GM19324 (cell line): ENCODE results near the gene BICD1.
"Not testable (repeated sequence)": the region's sequence is repeated elsewhere in the genome, so short reads cannot be mapped to it uniquely, and the experiment has no call there.

Experiments
- ATAC-seq: cut with Tn5 transposase; IDR thresholded peaks from one replicate; pipeline ENCODE4 v1.9.1; 2021; ENCODE audit warnings: mild to moderate bottlenecking, moderate library complexity; ENCODE audit not compliant: unreplicated experiment, low FRiP score

The BICD1 gene

GRCh38 chr12:32181498-32182175 lies 75.0 kb downstream of the BICD1 start:
- ATAC-seq: no peak

DNA sequence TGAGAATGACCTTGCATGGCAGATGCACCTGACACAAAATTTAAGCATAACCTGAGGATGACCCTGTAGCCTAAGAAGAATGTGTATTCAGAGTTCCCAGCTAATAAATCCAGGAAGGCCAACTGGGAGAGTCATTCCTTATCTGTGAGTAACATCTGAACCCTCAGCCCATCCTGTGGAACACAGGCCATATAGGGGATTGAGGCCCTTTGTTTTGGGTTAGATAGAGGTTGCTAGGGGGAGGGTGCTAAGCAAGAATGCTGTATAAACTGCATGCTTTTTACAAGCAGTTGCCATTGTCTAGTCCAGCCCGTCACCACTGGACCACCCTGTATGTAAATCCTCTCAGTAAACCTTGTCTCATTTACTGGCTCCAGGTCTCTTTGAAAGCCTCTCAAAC lies 77.0 kb downstream of the BICD1 start:
- no peak for ATAC-seq

GRCh38 chr12:32187127-32187526 lies 80.5 kb downstream of the BICD1 start:
- not testable (repeated sequence) for ATAC-seq

DNA sequence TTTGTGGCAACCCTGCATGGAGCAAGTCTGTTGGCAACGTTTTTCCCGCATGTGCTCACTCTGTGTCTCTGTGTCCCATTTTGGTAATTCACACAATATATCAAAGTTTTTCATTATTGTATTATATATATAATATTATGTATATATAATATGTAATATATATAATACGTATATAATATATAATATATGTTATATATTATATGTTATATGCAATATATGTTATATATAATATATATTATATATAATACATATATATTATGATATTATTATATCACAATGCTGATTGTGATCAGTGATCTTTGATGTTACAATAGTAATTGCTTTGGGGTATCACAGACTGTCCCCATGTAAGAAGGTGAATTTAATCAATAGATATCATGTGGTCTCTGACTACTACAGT lies 84.8 kb downstream of the BICD1 start:
- no peak for ATAC-seq

GRCh38 chr12:32196250-32197198 lies 89.9 kb downstream of the BICD1 start:
- no peak for ATAC-seq

DNA sequence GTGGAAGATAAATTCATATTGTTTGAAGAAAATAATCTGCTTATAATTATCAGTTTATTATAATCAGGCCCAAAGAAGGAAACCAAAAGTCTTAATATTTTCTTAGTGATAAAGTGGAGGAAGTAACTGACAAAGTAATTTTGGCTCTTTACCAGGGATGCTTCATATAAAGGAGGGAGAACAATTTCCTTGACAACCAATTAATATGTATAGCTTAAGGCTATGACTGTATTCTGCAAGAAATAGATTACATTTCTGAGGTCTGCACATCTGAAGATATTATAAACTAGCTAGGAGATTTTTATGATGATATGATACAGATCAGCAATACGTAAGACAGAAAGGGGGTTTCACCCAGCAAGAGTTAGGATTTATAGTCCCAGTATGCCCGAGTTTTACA lies 90.8 kb downstream of the BICD1 start:
- no peak for ATAC-seq

- no peak for ATAC-seq
Measured at GRCh38 chr12:32198555-32198954, 91.9 kb downstream of the BICD1 start.

- ATAC-seq: no peak
Measured at GRCh38 chr12:32201096-32201495, 94.4 kb downstream of the BICD1 start.

DNA sequence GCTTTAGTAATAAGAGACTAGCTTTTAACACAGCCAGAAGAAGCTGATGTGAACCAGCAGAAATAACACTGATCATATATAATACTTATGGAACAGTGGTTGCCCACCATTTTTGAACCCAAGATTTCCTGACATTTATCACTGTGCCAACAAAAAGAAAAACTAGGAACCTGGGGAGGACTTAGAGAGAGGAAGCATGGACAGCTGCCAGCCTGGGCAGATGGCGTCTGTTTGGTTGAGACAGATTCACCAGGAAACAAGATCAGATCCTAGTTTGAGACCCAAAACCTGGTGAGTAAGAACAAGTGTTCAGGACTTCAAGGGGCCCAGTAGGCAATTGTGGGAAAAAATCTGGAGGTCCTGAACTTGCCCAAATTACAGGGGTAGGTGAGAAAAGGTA lies 95.3 kb downstream of the BICD1 start:
- ATAC-seq: no peak

GRCh38 chr12:32205731-32206130 lies 99.1 kb downstream of the BICD1 start:
- no peak for ATAC-seq

- no peak for ATAC-seq
Measured at GRCh38 chr12:32208355-32208754, 101.7 kb downstream of the BICD1 start.

DNA sequence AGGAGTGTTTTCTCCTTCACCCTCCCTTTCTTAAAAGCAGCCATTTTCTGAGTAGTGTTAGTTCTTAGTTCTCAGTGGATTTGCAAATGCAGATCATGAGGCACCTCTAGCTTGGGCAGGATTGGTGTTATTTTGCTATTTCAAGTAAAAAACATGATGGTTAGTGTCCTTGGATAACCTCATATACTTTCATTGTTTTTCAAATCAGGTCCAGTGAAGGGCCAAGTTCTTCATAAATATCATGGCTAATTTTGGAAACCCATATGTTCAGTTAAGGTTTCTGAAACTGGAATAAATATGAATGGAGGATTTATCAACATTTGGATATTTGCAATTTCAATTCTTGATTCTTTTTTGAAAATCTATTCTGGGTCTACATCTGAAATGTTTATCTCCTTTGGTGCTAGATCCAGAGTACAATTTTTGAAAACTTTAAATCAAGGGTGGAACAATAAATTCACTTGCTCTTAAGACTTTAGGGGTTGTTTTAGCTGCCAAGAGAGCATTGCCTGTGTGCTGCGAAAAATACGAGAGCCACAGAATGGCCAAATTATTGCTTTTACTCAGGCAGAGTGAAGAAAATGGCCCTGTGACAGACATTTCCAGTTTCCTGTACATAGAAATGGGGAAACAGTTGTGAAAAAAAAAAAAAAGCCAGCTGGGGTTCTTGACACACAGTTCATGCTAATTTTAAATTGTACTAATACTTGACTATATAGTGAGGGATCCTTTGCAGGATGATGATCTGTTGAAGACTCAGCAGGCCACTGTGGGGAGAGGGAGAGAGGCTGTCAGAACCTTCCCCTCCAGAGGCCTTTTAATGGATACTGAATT lies 104.6 kb downstream of the BICD1 start:
- ATAC-seq: no peak

DNA sequence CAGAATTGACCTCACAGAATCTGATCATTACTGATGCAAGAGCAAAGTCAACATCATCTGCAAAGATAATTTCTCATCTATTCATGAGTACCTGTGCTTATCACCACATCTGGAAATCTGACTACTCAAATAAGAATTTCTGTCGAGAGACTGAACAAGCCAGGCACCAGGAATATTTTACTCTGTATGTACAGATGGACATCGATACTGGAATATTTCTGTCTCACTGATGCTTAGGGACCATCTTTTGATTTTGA lies 105.2 kb downstream of the BICD1 start:
- no peak for ATAC-seq

DNA sequence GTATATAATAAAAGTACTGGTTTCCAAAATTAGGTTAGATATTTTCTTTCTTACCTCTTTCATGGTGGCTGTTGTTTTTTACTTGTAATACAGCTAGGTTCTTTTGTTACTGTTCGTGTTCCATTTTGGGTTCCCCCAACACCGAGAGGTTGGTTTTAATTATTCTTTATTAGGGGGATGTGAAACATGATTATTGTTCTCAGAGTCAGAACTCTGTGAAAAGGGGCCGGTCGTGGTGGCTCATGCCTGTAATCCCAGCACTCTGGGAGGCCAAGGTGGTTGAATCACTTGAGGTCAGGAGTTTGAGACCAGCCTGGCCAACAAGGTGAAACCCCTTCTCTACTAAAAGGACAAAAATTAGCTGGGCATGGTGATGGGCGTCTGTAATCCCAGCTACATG lies 108.1 kb downstream of the BICD1 start:
- no peak for ATAC-seq

- no peak for ATAC-seq
Measured at GRCh38 chr12:32217354-32218310, 111.0 kb downstream of the BICD1 start.

GRCh38 chr12:32223941-32224340 lies 117.3 kb downstream of the BICD1 start:
- ATAC-seq: no peak

DNA sequence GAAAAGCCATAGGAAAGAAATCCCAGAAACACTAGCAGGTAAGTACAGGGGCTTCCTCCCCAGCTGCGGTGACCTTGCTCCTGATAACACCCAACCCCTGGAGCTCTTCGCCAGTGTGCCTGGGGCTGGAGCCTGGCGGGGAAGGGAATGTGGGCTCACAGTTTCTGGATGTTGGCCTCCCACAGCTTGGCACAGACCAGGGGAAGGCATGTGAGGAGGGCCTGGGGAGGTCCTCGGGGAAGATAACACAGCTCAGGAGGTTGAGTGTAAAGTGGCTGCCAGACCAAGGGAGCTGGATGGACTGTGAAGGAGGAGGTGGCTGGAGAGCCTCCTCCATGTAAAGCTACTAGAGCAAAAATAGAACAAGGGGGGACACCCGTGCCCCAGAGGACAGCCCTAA lies 120.1 kb downstream of the BICD1 start:
- no peak for ATAC-seq

GRCh38 chr12:32229971-32230612 lies 123.4 kb downstream of the BICD1 start:
- ATAC-seq: no peak

DNA sequence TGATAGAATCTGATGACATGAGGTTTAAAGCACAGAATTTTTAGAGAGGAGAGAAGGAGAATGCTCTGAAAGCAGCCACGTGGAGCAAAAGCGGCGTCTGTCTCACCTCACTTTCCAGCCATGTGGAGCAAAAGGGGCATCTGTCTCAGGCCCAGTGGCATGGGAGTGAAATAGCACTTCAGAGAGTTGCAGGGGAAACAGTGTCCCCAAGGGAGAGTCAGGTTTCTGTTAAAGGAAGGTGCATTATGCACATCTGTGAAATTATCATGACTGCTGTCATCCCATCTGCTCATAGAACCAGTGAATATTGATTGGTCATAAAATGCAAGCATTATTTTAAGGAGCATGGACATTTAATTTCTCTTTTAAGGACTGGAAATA lies 124.0 kb downstream of the BICD1 start:
- no peak for ATAC-seq

DNA sequence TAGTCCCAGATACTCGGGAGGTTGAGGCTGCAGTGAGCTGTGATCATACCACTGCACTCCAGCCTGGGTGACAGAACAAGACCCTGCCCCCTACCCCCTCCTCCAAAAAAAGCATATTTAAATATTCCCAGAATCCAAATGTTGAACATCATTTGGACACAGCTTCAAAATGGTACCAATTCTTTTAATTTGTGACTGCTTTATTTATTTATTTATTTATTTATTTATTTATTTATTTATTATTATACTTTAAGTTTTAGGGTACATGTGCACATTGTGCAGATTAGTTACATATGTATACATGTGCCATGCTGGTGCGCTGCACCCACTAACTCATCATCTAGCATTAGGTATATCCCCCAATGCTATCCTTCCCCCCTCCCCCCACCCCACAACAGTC lies 124.7 kb downstream of the BICD1 start:
- not testable (repeated sequence) for ATAC-seq
